Neural progenitor cell (in vitro differentiated cells): ENCODE results near the gene MCM8. TPM values are rescaled to one million over a fixed set of nuclear protein-coding genes. Genes with fewer than 3 reads are reported as not detected.

Experiments used
- DNase-seq: peaks from one replicate; pipeline ENCODE4 v3.0.0-alpha.2; 2016; ENCODE audit warnings: low spot score
- H2AFZ ChIP-seq: fragments of 200-600 bp; sonication (generic); replicated peaks from 2 replicates; pipeline ENCODE4 v1.6.1; 2016; ENCODE audit warnings: antibody characterized with exemption
- H3F3A ChIP-seq: fragments of 200-600 bp; sonication (generic); 2 replicates; pipeline ENCODE4 v1.6.1; 2016; ENCODE audit warnings: antibody characterized with exemption, low read depth
- H3K27ac ChIP-seq: fragments of 200-600 bp; sonication (generic); 2 replicates; pipeline ENCODE4 v1.5.1; 2016; ENCODE audit warnings: mild to moderate bottlenecking
- H3K27me3 ChIP-seq: fragments of 200-600 bp; sonication (generic); 2 replicates; pipeline ENCODE4 v1.6.1; 2016; ENCODE audit warnings: mild to moderate bottlenecking, moderate library complexity
- H3K36me3 ChIP-seq: fragments of 200-600 bp; sonication (generic); 2 replicates; pipeline ENCODE4 v1.5.1; 2016
- H3K4me1 ChIP-seq: fragments of 200-600 bp; sonication (generic); 2 replicates; pipeline ENCODE4 v1.6.1; 2016; ENCODE audit warnings: mixed run types
- H3K4me2 ChIP-seq: fragments of 200-600 bp; sonication (generic); 2 replicates; pipeline ENCODE4 v1.6.1; 2016
- H3K4me3 ChIP-seq: fragments of 200-600 bp; sonication (generic); 2 replicates; pipeline ENCODE4 v1.5.1; 2016
- H3K79me2 ChIP-seq: fragments of 200-600 bp; sonication (generic); 2 replicates; pipeline ENCODE4 v1.6.1; 2016; ENCODE audit warnings: low read depth
- H3K9ac ChIP-seq: fragments of 200-600 bp; sonication (generic); 2 replicates; pipeline ENCODE4 v1.6.1; 2016
- H3K9me3 ChIP-seq: fragments of 200-600 bp; sonication (generic); 2 replicates; pipeline ENCODE4 v1.5.1; 2016; ENCODE audit warnings: low read depth
- H4K20me1 ChIP-seq: fragments of 200-600 bp; sonication (generic); 2 replicates; pipeline ENCODE4 v1.6.1; 2016; ENCODE audit warnings: low read depth
- H3K27ac Mint-ChIP-seq: 3 replicates; pipeline ENCODE4 v1.8.0; 2021; ENCODE audit warnings: mixed read lengths
- H3K27me3 Mint-ChIP-seq: 2 replicates; pipeline ENCODE4 v1.8.0; 2022; ENCODE audit warnings: low read depth, mild to moderate bottlenecking, inconsistent platforms, moderate library complexity, mixed read lengths; ENCODE audit not compliant: insufficient read depth
- H3K36me3 Mint-ChIP-seq: 3 replicates; pipeline ENCODE4 v1.8.0; 2021; ENCODE audit warnings: mixed read lengths
- H3K4me1 Mint-ChIP-seq: 3 replicates; pipeline ENCODE4 v1.8.0; 2021; ENCODE audit warnings: mixed read lengths
- H3K4me3 Mint-ChIP-seq: 3 replicates; pipeline ENCODE4 v1.8.0; 2021; ENCODE audit warnings: mild to moderate bottlenecking, moderate library complexity, mixed read lengths
- H3K9me3 Mint-ChIP-seq: 3 replicates; pipeline ENCODE4 v1.8.0; 2020; ENCODE audit warnings: mixed read lengths
- CTCF ChIP-seq: fragments of 200-600 bp; sonication (generic); IDR thresholded peaks from 2 replicates; pipeline ENCODE4 v1.5.1; 2017; ENCODE audit warnings: antibody characterized with exemption, mild to moderate bottlenecking
- EZH2 ChIP-seq: fragments of 200-600 bp; sonication (generic); IDR thresholded peaks from 2 replicates; pipeline ENCODE4 v1.6.1; 2017; ENCODE audit warnings: antibody characterized with exemption, mild to moderate bottlenecking, moderate library complexity
- EZH2phosphoT487 ChIP-seq: fragments of 200-600 bp; sonication (generic); IDR thresholded peaks from 2 replicates; pipeline ENCODE4 v1.6.1; 2017; ENCODE audit warnings: antibody characterized with exemption
- total RNA-seq: library from RNA; depleted of rRNA; stranded (reverse); fragments of >200 nt; gene quantifications from 2 replicates; pipeline ENCODE4 v1.2.3, GENCODE V29; 2015; ENCODE audit warnings: low replicate concordance

The MCM8 gene
- total RNA-seq, 1 donor from 2014 or later = 45.2 TPM

- Mint-ChIP-seq H3K27me3 (no peaks in the 10 kb centered on the region), H3K4me1 (no peaks in the 10 kb centered on the region), H3K27ac (no peak overlapping the region), H3K4me3 (no peak overlapping the region), H3K36me3 (peaks cover 18% of the 10 kb centered on the region), H3K9me3 (no peaks in the 10 kb centered on the region)
- Histone ChIP-seq H3K27me3 (no peaks in the 10 kb centered on the region), H3K27ac (no peak overlapping the region), H3K4me2 (no peak overlapping the region), H3K36me3 (no peaks in the 10 kb centered on the region), H3K4me1 (no peaks in the 10 kb centered on the region), H4K20me1 (peaks cover 3% of the 10 kb centered on the region), H3K4me3 (no peak overlapping the region), H3K9me3 (no peaks in the 10 kb centered on the region), H3F3A (no peaks in the 10 kb centered on the region), H3K79me2 (no peaks in the 10 kb centered on the region), H2AFZ (no peak overlapping the region), H3K9ac (no peak overlapping the region)
- TF ChIP-seq EZH2phosphoT487 = no peak
- TF ChIP-seq CTCF = no peak
- DNase-seq = no peak
Measured at GRCh38 chr20:5938456-5939029, 11.9 kb upstream of the MCM8 start.

- Histone ChIP-seq H3K4me2 (no peak overlapping the region), H3K79me2 (peaks cover 33% of the 10 kb centered on the region), H3K9me3 (no peaks in the 10 kb centered on the region), H3K27ac (no peak overlapping the region), H3K27me3 (no peaks in the 10 kb centered on the region), H3K36me3 (no peaks in the 10 kb centered on the region), H3F3A (peaks cover 5% of the 10 kb centered on the region), H3K4me3 (no peak overlapping the region), H3K9ac (no peak overlapping the region), H2AFZ (no peak overlapping the region), H4K20me1 (peaks cover 2% of the 10 kb centered on the region), H3K4me1 (no peaks in the 10 kb centered on the region)
- Mint-ChIP-seq H3K4me3 (no peak overlapping the region), H3K4me1 (peaks cover 14% of the 10 kb centered on the region), H3K27me3 (no peaks in the 10 kb centered on the region), H3K9me3 (no peaks in the 10 kb centered on the region), H3K36me3 (peaks cover 26% of the 10 kb centered on the region), H3K27ac (no peak overlapping the region)
- DNase-seq = no peak
- no peak for TF ChIP-seq EZH2phosphoT487
- no peak for TF ChIP-seq EZH2
- no peak for TF ChIP-seq CTCF
Measured at GRCh38 chr20:5945963-5946362, 4.5 kb upstream of the MCM8 start.

GRCh38 chr20:5947276-5947675 lies 3.2 kb upstream of the MCM8 start:
- no peak overlapping the region for H3K27ac Mint-ChIP-seq
- no peak overlapping the region for H3K4me3 Mint-ChIP-seq
- Histone ChIP-seq H4K20me1 (no peaks in the 10 kb centered on the region), H3K27me3 (no peaks in the 10 kb centered on the region), H3K27ac (no peak overlapping the region), H3F3A (peaks cover 9% of the 10 kb centered on the region), H3K9me3 (no peaks in the 10 kb centered on the region), H3K79me2 (peaks cover 46% of the 10 kb centered on the region), H3K36me3 (peaks cover under 1% of the 10 kb centered on the region), H3K4me3 (no peak overlapping the region), H3K4me1 (peaks cover 9% of the 10 kb centered on the region), H3K4me2 (no peak overlapping the region), H2AFZ (no peak overlapping the region), H3K9ac (no peak overlapping the region)
- H3K36me3 Mint-ChIP-seq = peaks cover 22% of the 10 kb centered on the region
- no peak for DNase-seq
- no peaks in the 10 kb centered on the region for H3K27me3 Mint-ChIP-seq
- peaks cover 23% of the 10 kb centered on the region for H3K4me1 Mint-ChIP-seq
- TF ChIP-seq EZH2phosphoT487 (no peak), CTCF (no peak), EZH2 (no peak)
- H3K9me3 Mint-ChIP-seq = no peaks in the 10 kb centered on the region
